Renal cortical epithelial cell (primary cell): ENCODE results near the gene SCRN3. TPM values are rescaled to one million over a fixed set of nuclear protein-coding genes. Genes with fewer than 3 reads are reported as not detected.
"Not testable (repeated sequence)": the region's sequence is repeated elsewhere in the genome, so short reads cannot be mapped to it uniquely, and the experiment has no call there.

Experiments
- DNase-seq: peaks from one replicate; pipeline ENCODE4 v3.0.0-alpha.2; 2011; ENCODE audit warnings: low read depth
- total RNA-seq: library from RNA; depleted of rRNA; stranded (reverse); fragments of >200 nt; gene quantifications from 2 replicates; pipeline ENCODE4 v1.2.3, GENCODE V29; 2014

Gene SCRN3
- total RNA-seq = 26.7 and 42.4 TPM in 2 replicates

DNA sequence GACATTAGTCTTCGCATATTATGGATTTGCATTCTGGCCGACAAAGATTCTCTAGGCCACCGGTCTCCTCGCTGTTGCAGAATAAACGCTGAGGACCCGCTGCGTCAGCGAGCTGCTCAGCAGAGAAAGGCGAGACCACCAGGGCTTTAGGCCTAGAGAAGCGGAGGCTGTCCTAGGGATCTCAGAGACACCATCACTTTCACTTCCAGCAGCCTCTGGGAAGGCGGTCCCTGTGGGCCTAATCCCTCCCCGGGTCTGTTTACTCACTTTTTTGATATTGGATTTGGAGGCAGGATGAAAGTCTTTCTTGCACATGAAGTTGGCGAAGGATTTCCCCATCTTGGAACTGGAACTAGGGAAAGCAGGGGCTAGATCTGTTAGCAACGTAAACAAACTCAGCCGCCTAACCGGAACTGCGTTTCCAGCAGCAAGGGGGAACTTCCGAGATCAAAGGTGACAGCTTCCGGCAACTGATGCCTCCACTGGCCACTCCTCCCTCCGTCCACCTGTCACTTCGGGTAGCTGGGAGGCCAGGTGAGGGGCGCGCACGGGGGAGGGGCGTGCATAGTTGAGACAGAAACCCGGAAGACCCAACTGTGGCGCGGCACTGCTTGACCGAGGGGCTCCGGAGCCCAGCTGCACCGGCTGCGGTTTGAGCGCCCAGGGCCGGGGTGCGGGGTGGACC lies at the start of gene SCRN3:
Gene SCRN3, plus strand, starts transcription at position 447 of the 685 bp plus-strand sequence. CDS start 2,554 bp downstream, outside the sequence.
- DNase-seq = peak; percentile 83

GRCh38 chr2:174350018-174350417 lies 45.5 kb upstream of the SCRN3 start:
- DNase-seq = peak; percentile 28

DNA sequence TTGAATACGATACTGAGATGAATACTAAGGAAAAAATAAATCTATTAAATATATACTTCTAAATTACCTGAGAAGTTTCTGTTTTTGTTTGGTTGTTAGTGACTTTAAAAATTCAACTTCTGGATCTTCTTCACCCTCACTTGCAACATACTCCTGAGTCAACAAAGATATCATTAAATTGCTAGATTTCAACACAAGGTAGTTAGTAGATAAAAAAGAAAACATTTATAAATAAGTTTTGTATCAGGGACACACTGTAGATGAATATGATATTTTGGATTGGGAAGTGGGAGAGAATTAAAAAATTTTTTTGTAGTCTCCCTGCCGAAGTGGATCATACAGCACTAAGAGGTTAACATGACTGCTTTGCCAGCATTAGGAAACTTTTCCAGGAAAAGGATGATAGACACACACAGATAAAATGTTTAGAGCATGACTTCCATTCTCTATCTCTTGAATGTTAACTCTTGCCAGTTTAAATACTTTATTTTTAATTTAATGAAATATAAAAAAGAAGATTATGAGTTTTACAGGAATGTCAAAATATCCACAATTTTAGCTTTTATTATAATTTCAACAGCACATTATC lies 44.8 kb upstream of the SCRN3 start:
- DNase-seq = no peak

- DNase-seq = no peak
Observed at GRCh38 chr2:174353004-174353403, 42.5 kb upstream of the SCRN3 start.

- no peak for DNase-seq
Observed at GRCh38 chr2:174356347-174356746, 39.2 kb upstream of the SCRN3 start.

DNA sequence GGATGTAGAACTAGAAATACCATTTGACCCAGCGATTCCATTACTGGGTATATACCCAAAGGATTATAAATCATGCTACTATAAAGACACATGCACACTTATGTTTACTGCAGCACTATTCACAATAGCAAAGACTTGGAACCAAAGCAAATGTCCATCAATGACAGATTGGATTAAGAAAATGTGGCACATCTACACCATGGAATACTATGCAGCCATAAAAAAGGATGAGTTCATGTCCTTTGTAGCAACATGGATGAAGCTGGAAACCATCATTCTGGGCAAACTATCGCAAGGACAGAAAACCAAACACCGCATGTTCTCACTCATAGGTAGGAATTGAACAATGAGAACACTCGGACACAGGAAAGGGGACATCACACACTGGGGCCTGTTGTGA lies 35.9 kb upstream of the SCRN3 start:
- DNase-seq = not testable (repeated sequence)

GRCh38 chr2:174362949-174363348 lies 32.6 kb upstream of the SCRN3 start:
- DNase-seq = no peak

DNA sequence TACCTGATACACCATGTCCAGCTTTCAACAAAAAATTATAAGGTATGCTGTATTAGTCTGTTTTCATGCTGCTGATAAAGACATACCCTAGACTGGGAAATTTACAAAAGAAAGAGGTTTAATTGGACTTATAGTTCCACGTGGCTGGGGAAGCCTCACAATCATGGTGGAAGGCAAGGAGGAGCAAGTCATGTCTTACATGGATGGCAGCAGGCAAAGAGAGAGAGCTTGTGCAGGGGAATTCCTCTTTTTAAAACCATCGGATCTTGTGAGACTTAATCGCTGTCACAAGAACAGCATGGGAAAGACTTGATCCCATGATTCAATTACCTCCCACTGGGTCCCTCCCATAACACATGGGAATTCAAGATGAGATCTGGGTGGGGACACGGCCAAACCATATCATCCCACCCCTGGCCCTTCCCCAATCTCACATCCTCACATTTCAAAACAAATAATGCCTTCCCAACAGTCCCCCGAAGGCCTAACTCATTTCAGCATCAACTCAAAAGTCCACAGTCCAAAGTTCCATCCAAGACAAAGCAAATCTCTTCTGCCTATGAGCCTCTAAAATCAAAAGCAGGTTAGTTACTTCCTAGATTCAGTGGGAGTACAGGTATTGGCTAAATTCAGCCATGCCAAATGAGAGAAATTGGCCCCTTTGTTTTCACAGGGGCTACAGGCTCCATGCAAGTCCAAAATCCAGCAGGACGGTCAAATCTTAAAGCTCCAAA lies 31.9 kb upstream of the SCRN3 start:
- not testable (repeated sequence) for DNase-seq

DNA sequence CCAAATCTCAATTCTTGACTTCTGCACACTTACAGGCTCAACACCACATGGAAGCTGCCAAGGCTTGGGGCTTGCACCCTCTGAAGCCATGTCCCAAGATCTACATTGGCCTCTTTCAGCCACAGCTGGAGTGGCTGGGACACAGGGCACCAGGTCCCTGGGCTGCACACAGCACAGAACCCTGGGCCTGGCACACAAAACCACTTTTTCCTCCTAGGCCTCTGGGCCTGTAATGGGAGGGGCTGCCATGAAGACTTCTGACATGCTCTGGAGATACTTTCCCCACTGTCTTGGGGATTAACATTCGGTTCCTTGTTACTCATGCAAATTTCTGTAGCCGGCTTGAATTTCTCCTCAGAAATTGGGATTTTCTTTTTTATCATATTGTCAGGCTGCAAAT lies 30.9 kb upstream of the SCRN3 start:
- DNase-seq = no peak

DNA sequence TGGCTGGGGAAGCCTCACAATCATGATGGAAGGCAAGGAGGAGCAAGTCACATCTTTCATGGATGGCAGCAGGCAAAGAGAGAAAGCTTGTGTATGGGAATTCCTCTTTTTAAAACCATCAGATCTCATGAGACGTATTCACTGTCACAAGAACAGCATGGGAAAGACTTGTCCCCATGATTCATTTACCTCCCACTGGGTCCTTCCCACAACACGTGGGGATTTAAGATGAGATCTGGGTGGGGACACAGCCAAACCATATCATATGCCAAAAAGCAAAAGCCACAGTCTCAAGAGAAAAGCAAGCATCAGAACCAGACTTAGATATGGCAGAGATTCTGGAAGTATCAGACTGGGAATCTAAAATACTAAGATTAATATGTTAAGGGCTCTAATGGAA lies 30.0 kb upstream of the SCRN3 start:
- DNase-seq = no peak

GRCh38 chr2:174368691-174369090 lies 26.8 kb upstream of the SCRN3 start:
- DNase-seq = no peak

DNA sequence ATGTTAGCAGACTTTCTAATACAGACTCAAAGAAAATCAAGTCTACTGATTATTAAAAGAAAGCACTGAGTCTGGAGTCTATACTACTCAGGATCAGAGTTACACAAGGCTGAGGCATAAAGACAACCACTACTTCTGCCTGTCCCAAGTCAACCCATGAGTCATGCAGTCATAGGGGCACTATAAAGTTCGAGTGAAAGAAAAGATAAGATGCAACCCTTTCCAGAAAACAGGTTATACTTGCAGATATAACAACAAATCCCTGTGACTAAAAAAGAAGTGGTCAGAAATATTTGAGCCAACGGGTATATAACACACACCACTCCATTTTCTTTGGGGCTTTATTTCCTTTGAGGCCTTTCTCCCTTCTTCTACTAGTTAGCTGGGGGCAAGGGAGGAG lies 18.6 kb upstream of the SCRN3 start:
- DNase-seq = peak; percentile 12

- DNase-seq = no peak
Observed at GRCh38 chr2:174383796-174384195, 11.7 kb upstream of the SCRN3 start.

DNA sequence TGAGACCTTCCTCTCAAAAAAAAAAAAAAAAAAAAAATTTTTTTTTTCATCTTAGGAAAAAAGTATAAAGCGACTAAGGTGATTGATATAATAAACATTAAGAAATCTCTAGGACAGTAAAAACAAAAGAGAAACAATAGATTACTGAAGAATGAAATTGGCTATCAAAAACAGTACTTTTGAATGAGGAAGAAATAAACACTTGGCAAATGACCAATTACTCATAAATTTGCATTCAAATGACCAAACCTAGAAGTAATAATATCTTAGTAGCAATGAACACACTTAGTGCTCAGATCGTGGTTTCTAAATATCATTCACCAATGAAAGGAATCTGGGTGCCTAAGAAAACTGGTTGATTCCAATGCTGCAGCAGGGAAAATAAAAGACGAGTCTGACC lies 10.3 kb upstream of the SCRN3 start:
- DNase-seq = no peak

DNA sequence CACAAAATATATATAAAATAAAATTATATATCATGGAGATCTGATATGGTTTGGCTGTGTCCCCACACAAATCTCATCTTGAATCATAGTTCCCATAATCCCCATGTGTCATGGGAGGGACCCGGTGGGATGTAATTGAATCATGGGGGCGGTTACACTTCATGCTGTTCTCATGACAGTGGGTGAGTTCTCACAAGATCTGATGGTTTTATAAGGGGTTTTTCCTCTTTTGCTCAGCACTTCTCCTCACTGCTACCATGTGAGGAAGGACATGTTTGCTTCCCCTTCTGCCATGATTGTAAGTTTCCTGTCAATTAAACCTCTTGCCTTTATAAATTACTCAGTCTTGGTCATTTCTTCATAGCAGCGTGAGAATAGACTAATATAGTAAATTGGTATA lies 6.8 kb upstream of the SCRN3 start:
- not testable (repeated sequence) for DNase-seq

DNA sequence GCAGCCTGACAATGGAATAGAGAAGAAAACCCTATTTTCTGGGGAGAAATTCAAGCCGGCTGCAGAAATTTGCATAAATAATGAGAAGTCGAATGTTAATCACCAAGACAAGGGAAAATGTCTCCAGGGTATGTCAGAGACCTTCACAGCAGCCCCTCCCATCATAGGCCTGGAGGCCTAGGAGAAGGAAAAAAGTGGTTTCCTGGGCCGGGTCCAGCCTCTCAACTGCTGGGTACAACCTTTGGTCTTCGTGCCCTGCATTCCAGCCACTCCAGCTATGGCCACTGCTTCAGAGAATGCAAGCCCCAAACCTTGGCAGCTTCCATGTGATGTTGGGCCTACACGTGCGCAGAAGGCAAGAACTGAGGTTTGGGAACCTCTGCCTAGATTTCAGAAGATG lies 6.0 kb upstream of the SCRN3 start:
- DNase-seq = no peak

GRCh38 chr2:174390303-174390702 lies 5.2 kb upstream of the SCRN3 start:
- DNase-seq = not testable (repeated sequence)

DNA sequence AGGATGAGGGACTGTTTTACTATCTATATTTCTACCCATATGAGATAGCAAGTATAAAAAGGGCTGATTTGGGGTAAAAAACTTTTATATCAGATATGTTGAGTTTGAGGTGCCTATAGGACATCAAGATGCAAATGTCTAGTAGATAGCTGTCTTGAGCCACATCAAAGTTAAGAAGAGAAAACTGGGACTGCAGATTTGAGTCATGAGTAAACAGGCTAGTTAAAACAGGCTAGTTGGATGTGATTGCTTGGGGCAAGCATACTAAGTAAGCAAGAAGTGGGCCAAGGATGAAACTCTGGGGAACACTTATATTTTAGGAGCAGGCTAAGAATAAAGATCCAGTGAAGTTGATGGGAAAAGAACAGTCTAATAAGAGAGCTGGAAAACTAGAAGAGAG lies 2.8 kb upstream of the SCRN3 start:
- DNase-seq = peak; percentile 14

DNA sequence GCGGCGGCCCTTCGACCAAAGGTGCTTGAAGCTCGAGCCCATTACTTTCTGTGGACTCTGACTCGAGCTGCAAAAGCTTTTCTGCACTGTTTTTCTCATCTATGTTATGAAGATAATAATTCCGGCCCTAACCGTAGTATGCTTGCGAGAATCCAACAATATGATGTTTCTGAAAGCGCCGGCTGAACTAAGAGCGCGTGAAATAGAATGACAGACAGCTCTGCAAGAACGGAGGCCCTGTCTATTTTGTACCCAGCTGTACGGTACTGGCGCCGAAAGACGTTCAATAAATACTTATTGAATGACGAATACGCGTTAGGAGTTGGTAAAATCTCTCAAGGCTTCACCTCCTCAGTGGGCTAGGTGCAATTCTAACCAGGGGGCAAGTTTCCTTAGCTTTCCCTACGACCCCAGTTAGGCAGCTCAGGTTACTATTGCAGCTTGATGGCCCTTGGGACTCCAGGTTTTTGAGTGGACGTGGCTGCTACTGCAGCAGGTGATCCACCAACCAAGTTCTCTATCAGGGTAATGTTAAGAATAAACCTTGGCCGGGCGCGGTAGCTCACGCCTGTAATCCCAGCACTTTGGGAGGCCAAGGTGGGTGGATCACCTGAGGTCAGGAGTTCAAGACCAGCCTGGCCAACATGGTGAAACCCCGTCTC lies 570 bp downstream of the SCRN3 start:
- peak; percentile 15 for DNase-seq

DNA sequence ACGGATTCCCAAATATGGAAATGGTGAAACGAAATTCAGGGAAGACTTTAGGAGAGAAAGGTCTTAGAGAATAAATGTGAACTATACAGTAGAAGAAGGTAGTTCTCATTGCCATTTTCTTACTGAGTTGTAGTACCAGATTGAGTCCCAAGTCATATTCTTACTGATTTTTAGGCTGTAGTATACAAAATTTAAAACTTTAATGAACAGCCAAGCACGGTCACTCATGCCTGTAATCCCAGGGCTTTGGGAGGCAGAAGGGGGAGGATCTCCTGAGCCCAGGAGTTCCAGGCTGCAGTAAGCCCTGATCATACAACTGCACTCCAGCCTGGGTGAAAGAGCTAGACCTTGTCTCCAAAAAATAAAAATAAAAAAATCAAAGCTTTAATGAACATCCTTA lies 2.2 kb downstream of the SCRN3 start:
- DNase-seq = no peak

DNA sequence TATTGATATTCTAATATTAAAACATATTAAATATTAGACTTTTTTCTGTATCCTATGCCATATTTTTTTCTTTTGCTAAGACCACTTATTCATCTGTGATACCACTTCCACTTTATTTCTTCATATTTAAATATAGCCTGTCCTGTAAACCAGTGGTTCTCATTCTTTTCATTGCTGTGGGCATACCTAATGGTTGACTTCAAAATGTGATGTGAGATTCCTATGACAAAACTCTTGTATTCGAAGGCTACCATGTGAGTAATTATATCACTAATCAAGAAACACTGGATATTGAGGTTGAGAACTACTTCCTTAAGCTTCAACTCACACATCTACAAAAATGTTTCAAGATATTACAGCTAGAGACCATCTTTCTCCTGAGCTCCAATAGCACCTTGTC lies 3.6 kb downstream of the SCRN3 start:
- no peak for DNase-seq

DNA sequence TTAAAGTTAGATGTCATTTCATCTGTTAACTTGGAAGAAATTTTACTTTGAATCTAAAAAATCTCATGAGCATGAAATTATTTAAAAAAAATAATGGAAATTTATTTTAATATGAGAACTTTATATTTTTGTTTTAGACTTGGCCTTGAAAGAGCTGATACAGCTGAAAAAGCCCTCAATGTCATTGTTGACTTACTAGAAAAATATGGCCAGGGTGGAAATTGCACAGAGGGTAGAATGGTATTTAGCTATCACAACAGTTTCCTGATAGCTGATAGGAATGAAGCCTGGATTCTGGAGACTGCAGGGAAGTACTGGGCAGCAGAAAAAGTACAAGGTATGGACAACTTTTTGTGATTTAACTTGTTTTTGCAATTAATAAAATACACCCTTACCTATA lies 5.3 kb downstream of the SCRN3 start:
- DNase-seq = no peak

DNA sequence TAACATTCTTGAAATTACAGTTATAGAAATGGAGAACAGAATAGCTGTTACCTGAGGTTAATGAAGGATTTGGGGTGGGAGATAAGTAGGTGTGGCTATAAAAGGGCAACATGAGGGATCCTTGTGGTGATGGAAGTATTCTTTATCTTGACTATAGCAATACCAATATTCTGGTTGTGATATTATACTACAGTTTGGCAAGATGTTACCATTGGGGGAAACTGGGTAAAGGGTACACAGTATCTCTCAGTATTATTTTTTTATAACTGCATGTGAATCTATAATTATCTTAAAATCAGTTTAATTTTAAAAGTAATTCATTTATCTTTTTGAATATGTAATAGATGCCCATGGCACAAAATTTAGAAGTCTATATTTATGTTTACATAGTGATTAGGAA lies 8.1 kb downstream of the SCRN3 start:
- DNase-seq = no peak
